Activated CD4-positive, alpha-beta T cell treated with anti-CD3 and anti-CD28 coated beads, Interleukin-2, amount 10 ng/mL, durations not matched to agents 7 days and 5 days (primary cell): Measurements from ENCODE around the gene SF3B2. TPM values are rescaled to one million over a fixed set of nuclear protein-coding genes. Genes with fewer than 3 reads are reported as not detected.
A peak's percentile ranks its signal among the peaks of the same experiment; 100 is the strongest.

Experiments used
- CTCF ChIA-PET: fragments of 350-600 bp; sonication (Branson Sonifier 250); formaldehyde crosslinking; loops from one replicate; lab custom pipeline; 2021; ENCODE audit warnings: antibody characterized with exemption; lab: Charles Lee
- POLR2A ChIA-PET: fragments of 350-600 bp; sonication (Branson Sonifier 250); formaldehyde crosslinking; loops from one replicate; lab custom pipeline; 2021; ENCODE audit warnings: antibody characterized with exemption; lab: Charles Lee
- DNase-seq: peaks from one replicate; pipeline ENCODE4 v3.0.0-alpha.2; 2020
- H3K27ac Mint-ChIP-seq: one replicate; pipeline ENCODE4 v1.8.0; 2021; ENCODE audit warnings: mild to moderate bottlenecking, moderate library complexity, mixed read lengths
- H3K27me3 Mint-ChIP-seq: one replicate; pipeline ENCODE4 v1.8.0; 2021; ENCODE audit warnings: mixed read lengths
- H3K36me3 Mint-ChIP-seq: one replicate; pipeline ENCODE4 v1.8.0; 2021; ENCODE audit warnings: low read depth, mixed read lengths
- H3K4me1 Mint-ChIP-seq: one replicate; pipeline ENCODE4 v1.8.0; 2021; ENCODE audit warnings: mixed read lengths
- H3K4me3 Mint-ChIP-seq: one replicate; pipeline ENCODE4 v1.8.0; 2021; ENCODE audit warnings: mild to moderate bottlenecking, moderate library complexity, mixed read lengths
- H3K9me3 Mint-ChIP-seq: one replicate; pipeline ENCODE4 v1.8.0; 2021; ENCODE audit warnings: mixed read lengths
- total RNA-seq, 2 experiments: library from RNA; stranded (reverse); gene quantifications; one replicate each; pipeline ENCODE4 v1.2.3, GENCODE V29; 2021

The SF3B2 gene
- total RNA-seq, 2 experiments from 2014 or later: 217 to 223 TPM

GRCh38 chr11:66011239-66011784 lies 40.9 kb upstream of the SF3B2 start:
- H3K4me1 Mint-ChIP-seq: no peaks in the 10 kb centered on the region
- H3K9me3 Mint-ChIP-seq: no peaks in the 10 kb centered on the region
- peaks cover 28% of the 10 kb centered on the region for H3K27me3 Mint-ChIP-seq
- no peaks in the 10 kb centered on the region for H3K36me3 Mint-ChIP-seq
- ChIA-PET POLR2A (no interaction called here), CTCF (interaction anchor here (0.6 to 3.8 kb wide), 3 partner anchors 11 to 300 kb away, joined by 3 to 15 read pairs (median 8); partner anchors contain the start of gene FIBP)
- DNase-seq: no peak
- no peak overlapping the region for H3K27ac Mint-ChIP-seq
- H3K4me3 Mint-ChIP-seq: no peak overlapping the region

- Mint-ChIP-seq H3K9me3 (no peaks in the 10 kb centered on the region), H3K27ac (no peak within 1 kb of the TSS), H3K27me3 (peaks cover 28% of the 10 kb centered on the region), H3K36me3 (no peaks in the 10 kb centered on the region), H3K4me3 (no peak within 1 kb of the TSS), H3K4me1 (no peaks in the 10 kb centered on the region)
- no peak for DNase-seq
- ChIA-PET POLR2A (no interaction called here), CTCF (interaction anchor here (0.6 to 3.8 kb wide), 4 partner anchors 11 to 300 kb away, joined by 3 to 15 read pairs (median 6); partner anchors contain the start of gene FIBP)
Measured at GRCh38 chr11:66011785-66012303, 40.3 kb upstream of the SF3B2 start, which contains the start of gene CST6. Gene CST6 (plus strand): TSS chr11:66012008. CDS start chr11:66012045, 37 bp downstream.

- POLR2A ChIA-PET: no interaction called here
Measured at GRCh38 chr11:66012371-66012945, 39.7 kb upstream of the SF3B2 start.

GRCh38 chr11:66012946-66013761 lies 39.0 kb upstream of the SF3B2 start:
- Mint-ChIP-seq H3K4me3 (no peak overlapping the region), H3K9me3 (no peaks in the 10 kb centered on the region), H3K4me1 (no peaks in the 10 kb centered on the region), H3K27ac (no peak overlapping the region), H3K27me3 (peaks cover 28% of the 10 kb centered on the region), H3K36me3 (no peaks in the 10 kb centered on the region)
- CTCF ChIA-PET: interaction anchor here (1.2 to 3.8 kb wide), 4 partner anchors 9 to 233 kb away, joined by 3 to 15 read pairs (median 6); partner anchors contain the start of gene FIBP
- POLR2A ChIA-PET: no interaction called here
- DNase-seq: no peak

More at GRCh38 chr11:66012371-66012945, 39.7 kb upstream of the SF3B2 start:
- Mint-ChIP-seq H3K27me3 (peaks cover 28% of the 10 kb centered on the region), H3K36me3 (no peaks in the 10 kb centered on the region), H3K9me3 (no peaks in the 10 kb centered on the region), H3K27ac (no peak overlapping the region), H3K4me3 (no peak overlapping the region), H3K4me1 (no peaks in the 10 kb centered on the region)
- no peak for DNase-seq
- CTCF ChIA-PET: interaction anchor here (1.8 to 3.8 kb wide), 3 partner anchors 10 to 232 kb away, joined by 4 to 15 read pairs (median 8); partner anchors contain the start of gene FIBP

- no peaks in the 10 kb centered on the region for H3K36me3 Mint-ChIP-seq
- peaks cover 28% of the 10 kb centered on the region for H3K27me3 Mint-ChIP-seq
- DNase-seq: no peak
- H3K4me1 Mint-ChIP-seq: no peaks in the 10 kb centered on the region
- ChIA-PET CTCF (interaction anchor here (1.2 to 3.8 kb wide), 4 partner anchors 9 to 234 kb away, joined by 3 to 15 read pairs (median 6); partner anchors contain the start of gene FIBP), POLR2A (no interaction called here)
- no peak overlapping the region for H3K4me3 Mint-ChIP-seq
- H3K9me3 Mint-ChIP-seq: no peaks in the 10 kb centered on the region
- no peak overlapping the region for H3K27ac Mint-ChIP-seq
Measured at GRCh38 chr11:66013762-66014100, 38.4 kb upstream of the SF3B2 start.

GRCh38 chr11:66014804-66015453 lies 37.2 kb upstream of the SF3B2 start:
- no peaks in the 10 kb centered on the region for H3K9me3 Mint-ChIP-seq
- H3K4me1 Mint-ChIP-seq: no peaks in the 10 kb centered on the region
- H3K27ac Mint-ChIP-seq: no peak overlapping the region
- H3K36me3 Mint-ChIP-seq: no peaks in the 10 kb centered on the region
- ChIA-PET CTCF (interaction anchor here (1.1 kb wide), 1 partner anchor 207 kb away, joined by 3 read pairs; no protein-coding TSS in a partner anchor), POLR2A (no interaction called here)
- H3K4me3 Mint-ChIP-seq: no peak overlapping the region
- H3K27me3 Mint-ChIP-seq: peaks cover 28% of the 10 kb centered on the region
- DNase-seq: no peak

GRCh38 chr11:66015454-66015881 lies 36.7 kb upstream of the SF3B2 start:
- ChIA-PET CTCF (interaction anchor here (1.1 kb wide), 1 partner anchor 207 kb away, joined by 3 read pairs; no protein-coding TSS in a partner anchor), POLR2A (no interaction called here)
- Mint-ChIP-seq H3K27me3 (peaks cover 23% of the 10 kb centered on the region), H3K4me1 (no peaks in the 10 kb centered on the region), H3K4me3 (no peak overlapping the region), H3K36me3 (no peaks in the 10 kb centered on the region), H3K27ac (no peak overlapping the region), H3K9me3 (no peaks in the 10 kb centered on the region)
- DNase-seq: no peak

GRCh38 chr11:66015936-66016792 lies 36.0 kb upstream of the SF3B2 start:
- Mint-ChIP-seq H3K27me3 (peaks cover 18% of the 10 kb centered on the region), H3K27ac (no peak overlapping the region), H3K4me3 (no peak overlapping the region), H3K9me3 (no peaks in the 10 kb centered on the region), H3K4me1 (peaks cover 5% of the 10 kb centered on the region), H3K36me3 (no peaks in the 10 kb centered on the region)
- CTCF ChIA-PET: interaction anchor here (1.1 kb wide), 1 partner anchor 206 kb away, joined by 3 read pairs; no protein-coding TSS in a partner anchor
- DNase-seq: no peak
- POLR2A ChIA-PET: no interaction called here

- no peak overlapping the region for H3K4me3 Mint-ChIP-seq
- POLR2A ChIA-PET: no interaction called here
- H3K4me1 Mint-ChIP-seq: peaks cover 9% of the 10 kb centered on the region
- peaks cover 14% of the 10 kb centered on the region for H3K27me3 Mint-ChIP-seq
- CTCF ChIA-PET: no interaction called here
- no peaks in the 10 kb centered on the region for H3K36me3 Mint-ChIP-seq
- H3K27ac Mint-ChIP-seq: no peak overlapping the region
- no peak for DNase-seq
- H3K9me3 Mint-ChIP-seq: no peaks in the 10 kb centered on the region
Measured at GRCh38 chr11:66016793-66017177, 35.4 kb upstream of the SF3B2 start.

- peaks cover 9% of the 10 kb centered on the region for H3K27me3 Mint-ChIP-seq
- no peaks in the 10 kb centered on the region for H3K9me3 Mint-ChIP-seq
Measured at GRCh38 chr11:66017321-66017720, 34.8 kb upstream of the SF3B2 start.

GRCh38 chr11:66020212-66020611 lies 32.0 kb upstream of the SF3B2 start:
- Mint-ChIP-seq H3K4me1 (peaks cover 15% of the 10 kb centered on the region), H3K27me3 (peaks cover 7% of the 10 kb centered on the region), H3K4me3 (no peak overlapping the region), H3K36me3 (no peaks in the 10 kb centered on the region), H3K9me3 (no peaks in the 10 kb centered on the region), H3K27ac (peak overlapping the region; percentile 9)
- POLR2A ChIA-PET: no interaction called here
- no peak for DNase-seq
- CTCF ChIA-PET: interaction anchor here (0.9 to 4.9 kb wide), 4 partner anchors 25 to 259 kb away, joined by 3 to 28 read pairs (median 3); partner anchors contain the start of gene SF3B2

More at GRCh38 chr11:66017321-66017720, 34.8 kb upstream of the SF3B2 start:
- CTCF ChIA-PET: interaction anchor here (0.6 kb wide), 2 partner anchors 14 to 28 kb away, joined by 3 to 6 read pairs; no protein-coding TSS in a partner anchor
- H3K27ac Mint-ChIP-seq: no peak overlapping the region
- H3K36me3 Mint-ChIP-seq: no peaks in the 10 kb centered on the region
- POLR2A ChIA-PET: interaction anchor here (0.6 kb wide), 1 partner anchor 12 kb away, joined by 3 read pairs; no protein-coding TSS in a partner anchor
- no peak overlapping the region for H3K4me3 Mint-ChIP-seq
- DNase-seq: no peak
- peaks cover 10% of the 10 kb centered on the region for H3K4me1 Mint-ChIP-seq
